Measurements from ENCODE around the gene AKAP10.

Gene AKAP10

GRCh38 chr17:19911033-19911432 is 66.6 kb downstream of the AKAP10 start:
- no peak for TF ChIP-seq CTCF (IDR thresholded peaks at IDR 0.05; ENCODE audit: low read length, missing control alignments)
- no peak for DNase-seq (ENCODE audit: low read depth)
- H3K4me3 ChIP-seq (replicated peaks; ENCODE audit: low read depth, low read length): no peak overlapping the region

- no peak for TF ChIP-seq CTCF (IDR thresholded peaks at IDR 0.05; ENCODE audit: low read length, missing control alignments)
- no peak overlapping the region for H3K4me3 ChIP-seq (replicated peaks; ENCODE audit: low read depth, low read length)
- DNase-seq (ENCODE audit: low read depth): no peak
Observed at GRCh38 chr17:19909139-19909538, 68.5 kb downstream of the AKAP10 start.

GRCh38 chr17:19905502-19905901 is 72.1 kb downstream of the AKAP10 start:
- TF ChIP-seq CTCF (IDR thresholded peaks at IDR 0.05; ENCODE audit: low read length, missing control alignments): no peak
- DNase-seq (ENCODE audit: low read depth): no peak
- no peak overlapping the region for H3K4me3 ChIP-seq (replicated peaks; ENCODE audit: low read depth, low read length)

GRCh38 chr17:19904924-19905323 is 72.7 kb downstream of the AKAP10 start:
- TF ChIP-seq CTCF (IDR thresholded peaks at IDR 0.05; ENCODE audit: low read length, missing control alignments): no peak
- no peak overlapping the region for H3K4me3 ChIP-seq (replicated peaks; ENCODE audit: low read depth, low read length)
- DNase-seq (ENCODE audit: low read depth): no peak

GRCh38 chr17:19904412-19904811 is 73.2 kb downstream of the AKAP10 start:
- TF ChIP-seq CTCF (IDR thresholded peaks at IDR 0.05; ENCODE audit: low read length, missing control alignments): no peak
- peak; percentile 29 for DNase-seq (ENCODE audit: low read depth)
- H3K4me3 ChIP-seq (replicated peaks; ENCODE audit: low read depth, low read length): no peak overlapping the region

GRCh38 chr17:19900809-19901208 is 76.8 kb downstream of the AKAP10 start:
- no peak overlapping the region for H3K4me3 ChIP-seq (replicated peaks; ENCODE audit: low read depth, low read length)
- TF ChIP-seq CTCF (IDR thresholded peaks at IDR 0.05; ENCODE audit: low read length, missing control alignments): no peak
- no peak for DNase-seq (ENCODE audit: low read depth)

GRCh38 chr17:19897903-19898302 is 79.7 kb downstream of the AKAP10 start:
- DNase-seq (ENCODE audit: low read depth): peak; percentile 41
- no peak for TF ChIP-seq CTCF (IDR thresholded peaks at IDR 0.05; ENCODE audit: low read length, missing control alignments)
- no peak overlapping the region for H3K4me3 ChIP-seq (replicated peaks; ENCODE audit: low read depth, low read length)

All from fibroblast of pulmonary artery (primary cell).